GM18867 (cell line): ENCODE results near the gene LAMA2.
"Not testable (repeated sequence)": the region's sequence is repeated elsewhere in the genome, so short reads cannot be mapped to it uniquely, and the experiment has no call there.

ENCODE experiments used
- ATAC-seq: cut with Tn5 transposase; IDR thresholded peaks from one replicate; pipeline ENCODE4 v1.9.1; 2021; ENCODE audit warnings: mild to moderate bottlenecking, moderate library complexity; ENCODE audit not compliant: unreplicated experiment

LAMA2 gene

GRCh38 chr6:129172279-129172995, 289.5 kb downstream of the LAMA2 start:
- ATAC-seq, result not testable (repeated sequence)

- no peak for ATAC-seq
Observed at GRCh38 chr6:129175066-129175465, 292.1 kb downstream of the LAMA2 start.

DNA sequence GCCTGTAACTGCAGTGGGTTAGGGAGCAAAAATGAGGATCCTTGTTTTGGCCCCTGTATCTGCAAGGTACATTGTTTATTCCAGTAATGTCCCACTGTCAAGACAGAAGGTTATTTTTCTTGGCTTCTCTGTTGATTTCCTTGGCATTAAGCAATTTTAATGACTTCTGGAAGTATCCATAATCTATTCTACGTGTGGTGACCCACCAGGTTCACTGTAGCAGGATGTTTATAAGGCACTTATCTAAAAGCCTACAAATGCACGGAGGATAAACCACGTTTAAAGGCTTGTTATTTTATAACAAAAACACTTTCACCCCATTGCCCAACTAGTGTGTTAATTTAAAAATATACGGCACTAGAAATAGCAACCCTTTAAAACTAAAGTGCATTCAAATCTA, 294.9 kb downstream of the LAMA2 start:
- ATAC-seq, result no peak

DNA sequence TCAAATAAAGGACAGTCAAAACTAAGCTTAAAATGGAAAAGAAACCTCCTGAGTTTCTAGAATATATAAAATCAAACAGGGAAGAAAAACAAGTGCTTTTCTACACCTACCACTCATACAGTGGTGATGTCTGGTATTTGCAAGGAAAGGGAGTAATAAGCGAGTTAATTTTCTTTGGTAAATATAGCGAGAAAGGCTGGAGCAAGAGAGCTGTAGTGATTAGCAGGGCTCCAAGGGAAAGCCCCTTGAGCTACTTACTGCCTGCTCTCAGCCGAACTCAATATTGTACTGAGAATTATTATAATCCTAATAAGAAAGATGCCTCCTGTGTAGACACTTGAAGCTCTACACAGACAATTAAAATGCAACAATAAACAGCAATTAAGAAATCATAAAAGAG, 296.3 kb downstream of the LAMA2 start:
- no peak for ATAC-seq

DNA sequence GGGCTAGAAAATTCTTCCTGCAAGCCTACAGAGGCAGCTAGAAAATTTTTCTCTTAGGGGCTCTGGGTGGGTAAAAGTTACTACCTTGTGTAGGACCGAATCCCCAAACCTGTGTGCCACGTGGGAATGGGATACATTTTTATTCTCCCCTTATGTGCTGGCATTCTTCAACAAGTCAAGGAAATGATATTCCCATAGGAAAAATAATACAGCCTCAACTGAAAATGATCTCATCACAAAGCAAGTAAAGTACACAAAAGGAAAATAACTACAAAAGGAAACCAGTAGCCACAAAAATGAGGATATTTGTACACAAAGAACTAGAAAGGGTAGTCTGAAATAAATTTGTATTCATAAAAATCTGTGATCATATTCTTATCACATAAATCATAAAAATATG, 298.1 kb downstream of the LAMA2 start:
- ATAC-seq, result no peak

- no peak for ATAC-seq
Observed at GRCh38 chr6:129183187-129183591, 300.3 kb downstream of the LAMA2 start.

DNA sequence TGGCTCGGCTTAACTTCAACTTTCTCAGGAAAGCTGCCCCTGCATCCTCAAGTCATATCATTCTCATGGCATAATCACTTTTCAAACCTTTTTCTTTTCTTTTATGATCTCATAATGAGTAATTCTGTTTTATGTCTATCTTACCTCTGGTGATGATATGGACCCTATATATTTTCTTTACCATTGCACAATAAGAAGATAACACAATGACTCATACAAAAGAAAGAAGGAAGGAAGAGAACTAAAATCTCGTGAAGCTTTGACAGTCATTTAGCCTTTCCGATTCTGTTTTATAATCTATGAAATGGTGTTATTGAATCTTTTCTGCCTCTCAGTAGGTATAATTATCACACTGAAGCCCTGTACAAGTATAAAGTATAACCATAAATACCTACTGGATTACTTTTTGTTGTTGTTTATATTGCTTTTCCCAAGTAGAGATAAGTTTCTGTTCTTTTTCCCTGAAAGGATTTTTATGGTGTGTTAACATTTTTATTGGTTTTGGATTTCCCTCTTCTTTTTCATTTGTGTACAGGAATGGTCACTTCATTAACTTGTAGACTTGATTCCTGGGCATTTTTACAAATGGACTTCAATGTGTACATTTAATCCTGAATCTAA, 300.9 kb downstream of the LAMA2 start:
- no peak for ATAC-seq

GRCh38 chr6:129184324-129184723, 301.4 kb downstream of the LAMA2 start:
- no peak for ATAC-seq

- no peak for ATAC-seq
Observed at GRCh38 chr6:129184808-129185366, 301.9 kb downstream of the LAMA2 start.

- ATAC-seq, result no peak
Observed at GRCh38 chr6:129186988-129187387, 304.1 kb downstream of the LAMA2 start.

- ATAC-seq, result no peak
Observed at GRCh38 chr6:129188306-129188705, 305.4 kb downstream of the LAMA2 start.

GRCh38 chr6:129188795-129189194, 305.9 kb downstream of the LAMA2 start:
- no peak for ATAC-seq

DNA sequence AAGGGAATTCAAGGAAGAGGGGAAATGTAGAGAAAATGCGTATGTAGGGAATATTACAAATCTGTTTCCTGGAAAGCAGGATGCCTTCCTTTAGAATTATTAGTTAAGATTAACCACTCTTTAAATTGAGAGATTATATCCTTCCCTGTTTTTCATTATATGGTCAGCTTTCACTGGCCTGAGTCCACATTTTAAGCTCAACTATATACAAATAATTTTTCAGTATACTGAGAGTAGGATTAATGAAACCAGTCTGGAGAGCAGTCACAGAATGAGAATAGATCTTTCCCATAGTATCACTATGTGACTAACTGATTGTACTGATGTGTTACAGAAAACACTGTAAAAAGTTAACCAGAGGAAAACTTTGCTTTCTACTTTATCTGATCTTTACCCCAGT, 306.3 kb downstream of the LAMA2 start:
- ATAC-seq, result no peak

- no peak for ATAC-seq
Observed at GRCh38 chr6:129191235-129191634, 308.3 kb downstream of the LAMA2 start.

GRCh38 chr6:129192458-129192989, 309.6 kb downstream of the LAMA2 start:
- no peak for ATAC-seq

DNA sequence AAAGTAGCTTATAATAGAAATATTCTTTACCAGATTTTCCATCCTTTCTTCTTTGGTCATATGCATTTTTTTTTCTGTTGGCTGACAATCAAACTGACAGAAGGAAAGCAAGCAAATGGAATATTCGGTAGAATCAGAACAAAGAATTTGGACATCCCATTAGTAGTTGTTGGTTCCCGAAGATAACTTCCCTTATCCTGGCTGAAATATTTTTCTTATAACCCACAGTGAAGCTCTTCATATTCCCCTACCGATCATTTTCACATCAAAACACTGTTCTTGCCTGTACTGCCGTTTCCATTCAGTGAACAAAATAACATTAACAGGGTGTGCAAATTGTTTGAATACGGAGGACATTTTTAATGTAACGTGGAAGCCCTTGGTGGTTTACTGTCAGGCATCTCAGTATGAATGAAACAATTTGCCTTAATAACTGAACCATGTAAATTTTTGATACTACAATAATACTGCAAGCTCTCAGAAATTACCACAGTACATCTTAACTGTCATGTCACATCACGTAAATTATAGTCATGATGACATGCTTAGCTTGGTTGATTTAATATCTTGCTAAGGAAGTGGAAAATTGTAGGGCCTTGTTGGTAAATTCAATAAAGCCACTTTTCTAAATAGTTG, 311.5 kb downstream of the LAMA2 start:
- ATAC-seq, result no peak

DNA sequence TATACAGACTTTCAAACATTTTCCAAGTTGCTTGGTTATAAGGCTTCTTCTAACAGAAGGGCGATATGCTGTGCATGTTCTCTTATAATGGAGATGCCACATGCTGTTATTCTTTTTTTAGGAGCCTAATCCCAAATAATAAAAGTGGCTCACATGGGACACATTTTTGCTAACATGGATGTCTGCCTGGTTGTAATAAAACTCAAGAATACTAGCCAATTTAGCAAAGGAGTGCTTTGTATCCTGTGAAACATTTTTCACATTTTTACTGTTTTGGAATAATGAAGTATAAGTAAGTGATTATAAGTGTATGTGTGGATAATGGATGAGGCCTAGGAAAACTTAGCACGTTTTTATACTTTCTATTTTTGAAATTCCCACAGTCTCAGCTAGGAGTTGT, 312.2 kb downstream of the LAMA2 start:
- ATAC-seq, result no peak

DNA sequence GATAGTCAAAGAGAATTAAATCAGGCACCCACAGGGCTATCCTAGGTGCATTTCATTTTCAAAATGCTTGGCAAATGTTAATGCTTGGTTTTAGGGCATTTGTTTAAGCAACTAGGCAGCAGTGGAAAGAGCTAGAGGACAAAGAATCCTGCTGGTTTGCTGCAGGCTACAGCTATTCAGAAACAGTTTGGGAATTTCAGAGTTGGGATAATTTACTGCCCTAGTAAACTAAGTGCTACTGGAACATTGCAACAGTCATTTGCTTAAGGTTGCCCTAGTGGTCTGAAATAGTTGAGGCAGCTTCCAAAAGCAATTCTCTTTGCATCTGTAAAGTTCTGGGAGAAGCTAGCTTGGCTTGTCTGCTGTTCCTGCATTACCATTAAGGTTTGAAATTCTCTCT, 312.7 kb downstream of the LAMA2 start:
- no peak for ATAC-seq

DNA sequence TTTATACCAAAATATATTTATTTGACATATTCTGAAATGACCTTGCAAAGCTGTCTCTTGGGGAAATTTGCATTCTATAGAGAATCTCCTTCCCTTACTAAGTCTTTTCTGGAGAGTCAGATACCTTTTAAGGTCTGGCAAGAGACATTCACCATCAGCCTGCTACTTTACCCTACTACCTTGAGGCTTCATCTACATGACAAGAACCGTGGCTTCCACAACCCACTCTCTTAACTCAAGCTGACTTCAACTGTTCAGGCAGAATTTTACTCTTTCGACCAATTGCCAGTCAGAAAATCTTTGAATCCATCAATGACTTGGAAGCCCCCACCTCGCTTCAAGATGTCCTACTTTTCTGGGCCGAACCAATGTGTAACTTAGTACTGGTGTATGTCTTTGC, 314.2 kb downstream of the LAMA2 start:
- no peak for ATAC-seq

DNA sequence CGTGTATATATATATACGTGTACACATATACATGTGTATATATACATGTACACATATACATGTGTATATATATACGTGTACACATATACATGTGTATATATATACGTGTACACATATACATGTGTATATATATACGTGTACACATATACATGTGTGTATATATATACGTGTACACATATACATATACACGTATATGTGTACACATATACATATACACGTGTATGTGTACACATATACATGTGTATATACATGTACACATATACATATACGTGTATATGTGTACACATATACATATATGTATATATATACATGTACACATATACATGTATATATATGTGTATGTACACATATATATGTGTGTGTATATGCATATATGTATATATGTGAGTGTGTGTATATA, 317.2 kb downstream of the LAMA2 start:
- ATAC-seq, result no peak

DNA sequence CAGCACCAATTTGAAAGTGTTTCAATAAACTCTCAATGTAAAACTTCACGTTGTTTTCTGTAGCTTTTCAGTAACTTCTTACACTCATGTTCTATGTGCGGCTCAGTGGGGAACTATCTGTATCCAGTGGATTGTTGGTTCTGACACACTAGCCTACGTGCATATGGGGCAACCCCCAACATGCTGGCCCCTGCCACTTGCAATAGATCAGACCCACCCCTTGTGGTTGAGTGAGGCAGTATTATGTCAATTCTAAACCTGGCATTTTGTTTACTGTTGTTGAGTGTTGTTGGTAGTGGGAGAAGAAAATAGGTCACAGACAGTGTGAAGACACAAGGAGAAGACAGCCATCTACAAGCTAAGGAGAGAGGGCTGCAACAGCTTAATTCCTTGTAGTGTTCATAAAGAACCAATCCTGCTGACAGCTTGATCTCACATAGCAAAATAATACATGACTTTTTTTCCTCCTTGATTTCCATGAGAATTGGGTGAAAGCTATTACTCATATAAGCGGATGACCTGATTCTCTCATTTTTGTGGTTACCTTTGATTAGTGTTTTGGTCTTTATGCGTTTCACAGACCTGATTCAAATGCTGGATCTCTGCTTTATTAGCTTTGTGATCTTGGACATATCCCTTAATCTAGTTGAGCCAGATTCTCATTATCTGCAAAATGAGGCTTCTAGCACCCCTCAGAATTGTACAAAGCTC, 320.4 kb downstream of the LAMA2 start:
- ATAC-seq, result no peak
